Heart left ventricle (tissue), 16 donors: ENCODE data around the gene MAGIX. TPM values are rescaled to one million over a fixed set of nuclear protein-coding genes. Genes with fewer than 3 reads are reported as not detected.
"Not testable (repeated sequence)": the region's sequence is repeated elsewhere in the genome, so short reads cannot be mapped to it uniquely, and the experiment has no call there.

ENCODE experiments used
- ATAC-seq, 4 donors: fragments of 200-7000 bp; cut with Tn5 transposase; one replicate each; pipeline ENCODE4 v1.9.1; 2020 to 2022; ENCODE audit warnings: moderate library complexity in 4 of 4, mild to moderate bottlenecking in 3 of 4, moderate number of reproducible peaks in 1 of 4
- DNase-seq, 5 donors: peaks; one replicate each; pipeline ENCODE4 v3.0.0-alpha.2; 2020
- H3K27ac ChIP-seq, 12 donors: fragments of 200-600 bp; sonication (generic) in 4 of 12; one replicate each; pipeline versions ENCODE4 v1.5.0 to v1.8.0; 2016 to 2022; ENCODE audit warnings: mild to moderate bottlenecking in 2 of 12
- H3K27me3 ChIP-seq, 9 donors: fragments of 200-600 bp; sonication (generic) in 2 of 9; one replicate each; pipeline versions ENCODE4 v1.5.1 to v1.8.0; 2016 to 2022; ENCODE audit warnings: mild to moderate bottlenecking in 3 of 9
- H3K36me3 ChIP-seq, 9 donors: fragments of 200-600 bp; sonication (generic) in 2 of 9; one replicate each; pipeline versions ENCODE4 v1.5.0 to v1.8.0; 2018 to 2022; ENCODE audit warnings: mild to moderate bottlenecking in 2 of 9
- H3K4me1 ChIP-seq, 12 donors: fragments of 200-600 bp; sonication (generic) in 4 of 12; one replicate each; pipeline versions ENCODE4 v1.5.0 to v1.8.0; 2016 to 2022; ENCODE audit warnings: mild to moderate bottlenecking in 3 of 12
- H3K4me3 ChIP-seq, 12 donors: fragments of 200-600 bp; sonication (generic) in 4 of 12; one replicate each; pipeline versions ENCODE4 v1.5.0 to v1.8.0; 2017 to 2022; ENCODE audit warnings: mild to moderate bottlenecking in 9 of 12, moderate library complexity in 4 of 12
- H3K9me3 ChIP-seq, 12 donors: fragments of 200-600 bp; sonication (generic) in 4 of 12; one replicate each; pipeline versions ENCODE4 v1.5.0 to v1.8.0; 2016 to 2022; ENCODE audit warnings: mild to moderate bottlenecking in 1 of 12
- CTCF ChIP-seq, 12 donors: fragments of 200-600 bp; sonication (generic) in 4 of 12; IDR thresholded peaks; one replicate each; pipeline versions ENCODE4 v1.5.0 to v1.8.0; 2018 to 2022; ENCODE audit warnings: antibody characterized with exemption in 12 of 12, mild to moderate bottlenecking in 5 of 12
- POLR2A ChIP-seq, 2 donors: fragments of 450-650 bp; IDR thresholded peaks; one replicate each; pipeline ENCODE4 v1.6.1; 2017; ENCODE audit warnings: antibody characterized with exemption in 2 of 2, mild to moderate bottlenecking in 2 of 2, moderate library complexity in 2 of 2
- WGBS, 4 donors: extraction: QIAGEN DNeasy Blood & Tissue Kit in 2 of 4; methylation state at CpG; one replicate each; pipeline versions ENCODE4 v1.1.5 to v1.1.7; 2013 to 2018; 5-methylcytosine and 5-hydroxymethylcytosine counted together
- intact Hi-C, 10 donors: fragments of 100-400 bp; cut with DNase I; formaldehyde crosslinking; loops; one replicate each; pipeline versions ENCODE4 v1.11.1 to v1.14.2; 2022
- polyA plus RNA-seq, 2 donors: library from polyadenylated mRNA; stranded (reverse); fragments of 200-250 nt; gene quantifications; one replicate each; pipeline ENCODE4 v1.2.3, GENCODE V29; 2013
- total RNA-seq, 9 donors: library from RNA; depleted of rRNA in 2 of 9; stranded (reverse); fragments of >200 nt in 2 of 9; fragmentation: NEBNext Ultra II Directional in 3 of 9; extraction: Animal tissue kit (Norgen Biotek cat#: 25700) in 3 of 9; gene quantifications; one replicate each; pipeline versions ENCODE4 v1.1.0 to v1.2.4, GENCODE V29; 2016 to 2023
- donor health status: ischemic (EF 13 %, LVEDD 7.1; RV severe dilation, severe dysfunction).
- donor health status: healthy with polysubstance abuse.
- donor health status: DM: no; HTN: yes; CAD: no.
- donor health status: DM: no; HTN: no; CAD: no.
- donor health status: ischemic (EF 25% LVEDD 6.9; RV normal size, moderate dysfunction).
- donor health status: ischemic (EF 25% LVEDD 5.7; RV mildly dilated, moderate dysfunction).
- donor health status: healthy.
- donor health status: DM: yes; HTN: yes; CAD: no.
- donor health status: ischemic (EF 35%, LVEDD 5.7; RV mildly dilated, moderate dysfunction).
- donor health status: nonischemic (EF 11% LVEDD 7.7; RV severe dilation, severe dysfunction).
- donor health status: DM: yes; HTN: yes; CAD: no.
- donor health status: PGD.
- donor health status: ischemic (EF 29% LVEDD 5.4; RV normal size, mild dysfunction).
- donor health status: nonischemic (EF 23%, LVEDD 6.1; RV moderate dilation, normal function).

The MAGIX gene
- total and polyA plus RNA-seq, 11 donors: 2.6 to 7.1 (median 3.3) TPM

DNA sequence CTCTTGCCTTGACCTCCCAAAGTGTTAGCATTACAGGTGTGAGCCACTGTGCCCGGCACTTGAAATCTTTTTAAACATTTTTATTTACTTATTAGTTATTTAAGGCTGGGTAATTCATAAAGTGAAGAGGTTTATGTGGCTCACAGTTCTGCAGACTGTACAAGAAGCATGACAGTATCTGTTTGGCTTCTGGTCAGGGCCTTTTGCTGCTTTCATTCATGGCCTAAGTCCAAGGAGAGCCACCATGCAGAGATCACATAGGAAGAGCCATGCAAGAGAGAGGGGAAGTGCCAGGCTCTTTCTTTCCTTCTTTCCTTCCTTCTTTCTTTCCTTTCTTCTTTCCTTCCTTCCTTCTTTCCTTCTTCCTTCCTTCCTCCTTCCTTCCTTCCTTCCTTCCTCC lies 28.8 kb upstream of the MAGIX start:
- TF ChIP-seq CTCF (IDR thresholded peaks at IDR 0.05) (no peak), POLR2A (IDR thresholded peaks at IDR 0.05) (no peak)
- intact Hi-C loops: no loop called here
- Histone ChIP-seq H3K27ac (no peak overlapping the region), H3K4me1 (peaks cover 0 to 5% (median 0%) of the 10 kb centered on the region in 12 donors), H3K36me3 (no peaks in the 10 kb centered on the region), H3K27me3 (no peaks in the 10 kb centered on the region), H3K4me3 (no peak overlapping the region), H3K9me3 (peaks cover 0 to 4% (median 0%) of the 10 kb centered on the region in 12 donors)
- peak in 1 of 4 donors; percentile 45 for ATAC-seq
- WGBS, 4 donors: 80 to 88% (median 84%) methylated on average over 1 of the region's 1 CpG
- no peak for DNase-seq

GRCh38 chrX:49137492-49137891 lies 25.1 kb upstream of the MAGIX start:
- Histone ChIP-seq H3K9me3 (peaks cover 0 to 30% (median 0%) of the 10 kb centered on the region in 12 donors), H3K27ac (peak overlapping the region in 5 of 12 donors; percentile 33 to 59 (median 38)), H3K4me1 (peaks cover 0 to 5% (median 0%) of the 10 kb centered on the region in 12 donors), H3K27me3 (no peaks in the 10 kb centered on the region), H3K36me3 (peaks cover 0 to 8% (median 0%) of the 10 kb centered on the region in 9 donors), H3K4me3 (no peak overlapping the region)
- intact Hi-C loops: no loop called here
- 63 to 81% (median 74%) methylated on average over 1 of the region's 1 CpG for WGBS, 4 donors
- DNase-seq: peak in 3 of 5 donors; percentile 39 to 48 (median 40)
- TF ChIP-seq CTCF (IDR thresholded peaks at IDR 0.05): no peak
- TF ChIP-seq POLR2A (IDR thresholded peaks at IDR 0.05): no peak
- peak in 3 of 4 donors; percentile 33 to 88 (median 51) for ATAC-seq

- ATAC-seq: no peak
- 75 to 89% (median 86%) methylated on average over 4 of the region's 4 CpGs for WGBS, 4 donors
- peaks cover 0 to 8% (median 0%) of the 10 kb centered on the region in 9 donors for H3K36me3 ChIP-seq
- TF ChIP-seq CTCF (IDR thresholded peaks at IDR 0.05) (no peak), POLR2A (IDR thresholded peaks at IDR 0.05) (no peak)
- H3K9me3 ChIP-seq: peaks cover 0 to 30% (median 0%) of the 10 kb centered on the region in 12 donors
- H3K4me3 ChIP-seq: no peak overlapping the region
- intact Hi-C loops: loop anchor here in 1 of 10 donors (10.0 kb wide), 1 partner anchor 615 kb away; no protein-coding TSS in a partner anchor
- DNase-seq: no peak
- H3K27ac ChIP-seq: no peak overlapping the region
- no peaks in the 10 kb centered on the region for H3K4me1 ChIP-seq
- H3K27me3 ChIP-seq: no peaks in the 10 kb centered on the region
Measured at GRCh38 chrX:49139713-49140112, 22.8 kb upstream of the MAGIX start.

DNA sequence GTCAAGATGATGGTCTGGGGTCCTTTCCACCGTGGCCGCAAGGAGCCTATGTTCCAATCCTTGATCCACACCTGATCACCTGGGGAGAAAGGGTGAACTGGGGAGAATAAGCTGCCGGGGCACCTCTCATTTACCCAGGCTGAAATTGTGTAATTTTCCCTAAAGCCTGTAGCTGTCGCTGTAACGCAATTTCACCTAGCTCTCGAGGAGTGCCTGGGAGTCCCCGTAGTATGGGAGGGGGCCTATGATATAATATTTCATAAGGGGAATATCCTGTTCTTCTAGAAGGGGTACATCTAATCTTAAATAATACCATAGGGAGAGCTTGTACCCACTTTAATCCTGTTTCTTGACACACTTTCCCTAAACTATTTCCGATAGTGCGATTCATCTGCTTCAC lies 20.3 kb upstream of the MAGIX start:
- H3K27me3 ChIP-seq, H3K36me3 ChIP-seq, ATAC-seq, H3K4me1 ChIP-seq, H3K27ac ChIP-seq, DNase-seq, H3K4me3 ChIP-seq: not testable (repeated sequence)
- peak; percentile 21 to 53 (median 34) for TF ChIP-seq CTCF (IDR thresholded peaks at IDR 0.05)
- peaks cover 0 to 30% (median 0%) of the 10 kb centered on the region in 12 donors for H3K9me3 ChIP-seq
- intact Hi-C loops: loop anchor here in 1 of 10 donors (10.0 kb wide), 1 partner anchor 613 kb away; no protein-coding TSS in a partner anchor
- 37 to 56% (median 47%) methylated on average over 9 of the region's 9 CpGs for WGBS, 4 donors

DNA sequence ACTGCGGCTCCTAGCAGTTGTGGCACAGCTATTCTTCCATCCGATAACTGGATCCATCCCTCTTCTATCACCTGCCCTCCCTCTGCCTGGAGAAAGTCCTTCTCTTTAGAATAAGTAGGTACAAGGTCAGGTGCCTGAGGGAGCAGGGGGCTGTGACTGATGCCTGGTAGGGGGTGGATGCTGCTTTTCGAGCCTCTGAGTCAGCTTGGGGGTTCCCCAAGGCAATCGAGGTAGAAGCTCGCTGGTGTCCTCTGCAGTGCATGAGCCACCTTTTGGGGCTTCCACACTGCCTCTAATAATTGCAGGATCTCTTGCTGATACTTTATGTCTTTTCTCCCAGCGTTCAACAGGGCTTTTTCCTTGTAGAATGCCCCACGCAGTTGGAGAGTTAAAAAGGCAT lies 19.4 kb upstream of the MAGIX start:
- 81 to 89% (median 86%) methylated on average over 7 of the region's 7 CpGs for WGBS, 4 donors
- not testable (repeated sequence) for H3K27ac ChIP-seq, ATAC-seq, H3K4me1 ChIP-seq, H3K27me3 ChIP-seq, DNase-seq, H3K36me3 ChIP-seq, H3K4me3 ChIP-seq
- intact Hi-C loops: loop anchor here in 1 of 10 donors (10.0 kb wide), 1 partner anchor 612 kb away; no protein-coding TSS in a partner anchor
- peaks cover 0 to 30% (median 0%) of the 10 kb centered on the region in 12 donors for H3K9me3 ChIP-seq
